Progenitor cell of endocrine pancreas (in vitro differentiated cells): ENCODE measurements around the gene STK32B. TPM values are rescaled to one million over a fixed set of nuclear protein-coding genes. Genes with fewer than 3 reads are reported as not detected.
"Not testable (repeated sequence)": the region's sequence is repeated elsewhere in the genome, so short reads cannot be mapped to it uniquely, and the experiment has no call there.

Experiments
- DNase-seq: peaks from one replicate; pipeline ENCODE4 v3.0.0; 2021; ENCODE audit warnings: low spot score; ENCODE audit not compliant: unreplicated experiment
- H3K27ac Mint-ChIP-seq: 2 replicates; pipeline ENCODE4 v1.8.0; 2021; ENCODE audit warnings: mild to moderate bottlenecking, moderate library complexity, mixed read lengths
- H3K27me3 Mint-ChIP-seq: 2 replicates; pipeline ENCODE4 v1.8.0; 2021; ENCODE audit warnings: mixed read lengths
- H3K36me3 Mint-ChIP-seq: 2 replicates; pipeline ENCODE4 v1.8.0; 2022; ENCODE audit warnings: mixed read lengths; ENCODE audit not compliant: insufficient read depth
- H3K4me1 Mint-ChIP-seq: 2 replicates; pipeline ENCODE4 v1.8.0; 2021; ENCODE audit warnings: low read depth, mixed read lengths
- H3K4me3 Mint-ChIP-seq: 2 replicates; pipeline ENCODE4 v1.8.0; 2021; ENCODE audit warnings: low read depth, mild to moderate bottlenecking, moderate library complexity, mixed read lengths
- H3K9me3 Mint-ChIP-seq: 2 replicates; pipeline ENCODE4 v1.8.0; 2021; ENCODE audit warnings: low read depth, mixed read lengths
- CTCF ChIP-seq: fragments of 200-600 bp; sonication (generic); IDR thresholded peaks from one replicate; pipeline ENCODE4 v1.5.0; 2021; ENCODE audit warnings: antibody characterized with exemption, mild to moderate bottlenecking; ENCODE audit not compliant: unreplicated experiment
- total RNA-seq: library from RNA; stranded (reverse); gene quantifications from 2 replicates; pipeline ENCODE4 v1.2.1, GENCODE V29; 2021

The STK32B gene
- total RNA-seq, 1 donor from 2014 or later = 0.36 TPM

DNA sequence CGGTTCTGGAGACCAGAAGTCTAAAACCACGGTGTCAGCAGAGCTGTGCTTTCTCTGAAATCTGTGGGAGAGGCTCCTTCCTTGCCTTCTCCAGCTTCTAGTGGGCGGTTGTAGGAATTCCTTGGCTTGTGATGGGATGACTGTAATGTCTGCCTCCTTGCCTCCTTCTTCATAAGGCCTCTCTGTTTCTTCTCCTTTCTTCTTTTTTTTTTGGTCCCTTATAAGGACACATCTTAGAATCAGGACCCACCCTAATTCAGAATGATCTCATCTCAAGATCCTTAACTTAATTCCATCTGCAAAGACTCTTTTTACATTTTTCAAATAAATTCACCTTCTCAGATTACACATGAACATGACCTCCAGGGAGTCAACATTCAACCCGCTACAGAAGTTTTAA is 186.9 kb downstream of the STK32B start:
- H3K36me3 Mint-ChIP-seq = no peaks in the 10 kb centered on the region
- H3K27me3 Mint-ChIP-seq = peaks cover 18% of the 10 kb centered on the region
- no peak for DNase-seq
- H3K27ac Mint-ChIP-seq = no peak overlapping the region
- H3K4me3 Mint-ChIP-seq = no peak overlapping the region
- H3K4me1 Mint-ChIP-seq = no peaks in the 10 kb centered on the region
- H3K9me3 Mint-ChIP-seq = no peaks in the 10 kb centered on the region
- TF ChIP-seq CTCF = no peak

DNA sequence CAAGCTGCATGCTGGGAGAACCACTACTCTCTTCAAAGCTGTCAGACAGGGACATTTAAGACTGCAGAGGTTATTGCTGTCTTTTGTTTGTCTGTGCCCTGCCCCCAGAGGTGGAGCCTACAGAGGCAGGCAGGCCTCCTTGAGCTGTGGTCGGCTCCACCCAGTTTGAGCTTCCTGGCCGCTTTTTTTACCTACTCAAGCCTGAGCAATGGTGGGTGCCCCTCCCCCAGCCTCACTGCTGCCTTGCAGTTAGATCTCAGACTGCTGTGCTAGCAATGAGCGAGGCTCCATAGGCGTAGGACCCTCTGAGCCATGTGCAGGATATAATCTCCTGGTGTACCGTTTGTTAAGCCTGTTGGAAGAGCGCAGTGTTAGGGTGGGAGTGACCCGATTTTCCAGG is 195.8 kb downstream of the STK32B start:
- H3K4me1 Mint-ChIP-seq, H3K27me3 Mint-ChIP-seq, H3K36me3 Mint-ChIP-seq, DNase-seq, H3K27ac Mint-ChIP-seq, H3K4me3 Mint-ChIP-seq: not testable (repeated sequence)
- H3K9me3 Mint-ChIP-seq = peaks cover 20% of the 10 kb centered on the region

GRCh38 chr4:5247735-5248134 is 196.5 kb downstream of the STK32B start:
- DNase-seq = no peak
- Mint-ChIP-seq H3K4me1 (no peaks in the 10 kb centered on the region), H3K4me3 (no peak overlapping the region), H3K9me3 (peaks cover 20% of the 10 kb centered on the region), H3K27ac (no peak overlapping the region), H3K27me3 (peaks cover 5% of the 10 kb centered on the region), H3K36me3 (no peaks in the 10 kb centered on the region)
- TF ChIP-seq CTCF = no peak

GRCh38 chr4:5249727-5250126 is 198.4 kb downstream of the STK32B start:
- Mint-ChIP-seq H3K4me3 (no peak overlapping the region), H3K27ac (no peak overlapping the region), H3K27me3 (peaks cover 5% of the 10 kb centered on the region), H3K4me1 (no peaks in the 10 kb centered on the region), H3K9me3 (peaks cover 19% of the 10 kb centered on the region), H3K36me3 (no peaks in the 10 kb centered on the region)
- TF ChIP-seq CTCF = no peak
- DNase-seq = no peak

DNA sequence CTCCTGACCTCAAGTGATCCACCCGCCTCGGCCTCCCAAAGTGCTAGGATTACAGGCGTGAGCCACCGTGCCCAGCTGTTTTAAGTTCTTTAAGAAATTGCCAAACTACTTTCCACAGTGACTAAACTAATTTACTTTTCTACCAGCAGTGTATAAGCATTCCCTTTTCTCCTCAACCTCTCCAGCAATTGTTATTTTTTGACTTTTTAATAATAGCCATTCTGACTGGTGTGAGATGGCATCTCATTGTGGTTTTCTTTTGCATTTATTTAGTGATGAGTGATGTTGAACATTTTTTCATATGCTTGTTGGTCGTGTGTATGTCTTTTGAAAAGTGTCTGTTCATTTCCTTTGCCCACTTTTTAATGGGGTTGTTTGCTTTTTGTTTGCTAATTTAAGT is 199.3 kb downstream of the STK32B start:
- H3K27ac Mint-ChIP-seq, DNase-seq, H3K4me3 Mint-ChIP-seq, H3K36me3 Mint-ChIP-seq, H3K4me1 Mint-ChIP-seq, H3K27me3 Mint-ChIP-seq: not testable (repeated sequence)
- peaks cover 17% of the 10 kb centered on the region for H3K9me3 Mint-ChIP-seq

DNA sequence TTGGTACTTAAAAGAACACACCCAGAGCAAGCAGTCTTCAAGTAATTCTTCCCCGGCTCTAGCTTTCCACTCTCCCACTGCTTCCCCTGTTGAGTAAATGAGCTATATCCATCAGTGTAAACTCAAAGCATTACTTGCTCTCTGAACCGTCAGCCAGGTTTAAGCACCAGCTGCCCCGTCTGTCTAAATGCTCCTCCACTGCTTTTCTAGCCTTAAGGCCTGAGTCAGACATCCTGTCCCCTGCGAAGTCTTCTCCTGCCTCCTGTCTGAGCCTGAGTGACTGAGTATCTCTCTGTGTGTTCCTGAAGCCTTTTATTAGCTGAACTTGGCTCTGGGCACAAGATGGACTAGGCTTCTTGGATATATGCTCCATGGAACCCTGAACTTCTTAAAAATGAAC is 205.1 kb downstream of the STK32B start:
- peaks cover 9% of the 10 kb centered on the region for H3K27me3 Mint-ChIP-seq
- H3K4me3 Mint-ChIP-seq = no peak overlapping the region
- no peak for TF ChIP-seq CTCF
- no peak overlapping the region for H3K27ac Mint-ChIP-seq
- no peaks in the 10 kb centered on the region for H3K4me1 Mint-ChIP-seq
- no peak for DNase-seq
- no peaks in the 10 kb centered on the region for H3K36me3 Mint-ChIP-seq
- H3K9me3 Mint-ChIP-seq = no peaks in the 10 kb centered on the region
